ENCODE data around the gene LRSAM1. TPM values are rescaled to one million over a fixed set of nuclear protein-coding genes. Genes with fewer than 3 reads are reported as not detected.
A peak's percentile ranks its signal among the peaks of the same experiment; 100 is the strongest.

LRSAM1 gene
- total RNA-seq, 1 donor from 2014 or later: 17.1 TPM

DNA sequence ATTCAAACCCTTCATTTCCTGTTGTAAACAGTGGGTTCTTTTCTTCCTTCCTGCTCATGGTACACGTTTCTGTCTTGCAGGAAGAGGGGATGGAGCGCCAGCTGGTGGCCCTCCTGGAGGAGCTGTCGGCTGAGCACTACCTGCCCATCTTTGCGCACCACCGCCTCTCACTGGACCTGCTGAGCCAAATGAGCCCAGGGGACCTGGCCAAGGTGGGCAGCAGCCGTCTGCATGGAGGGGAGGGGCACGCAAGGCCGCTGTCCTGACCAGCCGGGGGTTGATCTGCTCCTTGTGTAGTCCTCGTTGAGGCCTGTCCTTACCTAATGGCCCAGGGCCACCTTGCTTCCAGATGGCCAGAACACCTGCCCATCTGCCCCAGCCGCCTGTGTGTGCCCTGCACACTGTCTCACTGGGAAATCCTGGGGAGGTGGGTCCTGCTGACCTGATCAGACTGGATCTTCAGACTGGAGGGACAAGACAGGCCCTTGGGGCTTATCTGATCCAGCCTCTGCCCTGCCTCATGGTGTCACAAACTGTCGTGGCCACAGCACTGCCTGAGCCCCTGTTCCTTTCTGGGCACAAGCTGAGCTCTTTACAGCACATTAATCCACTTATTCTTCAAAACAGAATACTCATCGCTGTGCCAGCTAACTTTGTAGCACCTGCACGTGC lies 44.7 kb downstream of the LRSAM1 start:
- no peak for DNase-seq (ENCODE audit: low read depth)

DNA sequence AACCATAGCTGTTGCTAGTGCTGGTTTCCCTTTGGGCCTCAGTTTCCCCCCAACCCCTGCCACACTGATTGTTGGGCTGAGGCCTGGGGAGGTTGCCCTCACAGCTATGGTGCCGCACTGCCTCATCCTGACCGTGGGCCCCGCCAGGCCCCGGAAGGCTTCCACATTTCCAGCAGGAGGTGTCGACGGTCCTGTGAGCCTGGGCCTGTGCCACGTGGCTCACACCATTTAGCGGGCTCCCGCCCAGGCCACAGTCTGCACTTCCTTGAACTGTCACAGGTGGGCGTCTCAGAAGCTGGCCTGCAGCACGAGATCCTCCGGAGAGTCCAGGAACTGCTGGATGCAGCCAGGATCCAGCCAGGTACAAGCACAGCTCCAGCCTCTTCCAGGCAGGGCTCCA lies 45.7 kb downstream of the LRSAM1 start:
- DNase-seq (ENCODE audit: low read depth): no peak

DNA sequence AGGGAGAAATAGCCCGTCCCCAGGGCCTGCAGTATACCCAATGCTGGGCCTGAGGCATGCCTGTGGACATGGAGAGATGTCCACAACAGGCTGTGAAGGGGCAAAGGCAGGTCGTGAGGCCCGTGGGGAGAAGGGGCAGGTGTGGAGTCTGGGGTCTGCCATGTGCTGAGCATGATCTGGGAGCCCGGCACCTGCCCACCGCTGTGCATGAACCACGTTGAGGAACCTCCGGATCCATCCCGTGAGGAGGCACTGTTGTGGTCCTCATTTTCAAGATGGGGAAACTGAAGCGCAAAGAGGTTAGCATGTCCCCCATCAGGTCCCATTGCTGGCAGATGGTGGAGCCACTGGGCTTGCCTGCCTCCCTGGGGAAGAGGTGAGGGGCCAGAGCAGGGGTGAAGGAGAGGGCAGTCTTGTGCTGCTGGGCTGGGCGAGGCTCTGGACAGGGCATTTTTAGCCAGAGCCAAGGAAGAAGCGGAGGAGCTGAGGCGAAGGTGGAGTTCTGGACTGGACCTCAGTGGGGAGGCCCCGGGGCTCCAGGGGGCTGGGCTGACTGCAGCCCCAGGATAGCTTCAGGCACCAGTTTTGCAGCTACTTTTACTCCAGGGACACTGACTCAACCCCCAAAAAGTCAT lies 46.5 kb downstream of the LRSAM1 start:
- no peak for DNase-seq (ENCODE audit: low read depth)

DNA sequence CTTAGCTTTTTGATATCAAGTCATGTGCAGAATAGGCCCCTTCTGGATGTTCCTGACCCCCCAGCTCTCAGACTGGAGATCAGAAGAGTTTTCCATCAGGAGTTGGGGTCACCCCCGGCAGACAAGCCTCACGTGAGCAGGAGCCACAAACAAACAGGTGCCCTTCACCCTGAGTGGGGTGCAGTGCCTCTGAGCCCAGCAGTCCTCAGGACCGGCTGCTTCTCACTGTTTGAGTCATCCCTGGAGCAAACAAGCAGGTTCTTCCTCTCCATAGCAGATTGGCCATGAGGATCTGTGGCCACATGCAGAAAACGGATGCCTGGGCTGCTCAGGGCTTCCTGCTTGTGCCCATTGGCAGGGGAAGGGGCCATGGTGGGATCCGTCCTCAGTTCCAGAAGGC lies 47.0 kb downstream of the LRSAM1 start:
- no peak for DNase-seq (ENCODE audit: low read depth)

DNA sequence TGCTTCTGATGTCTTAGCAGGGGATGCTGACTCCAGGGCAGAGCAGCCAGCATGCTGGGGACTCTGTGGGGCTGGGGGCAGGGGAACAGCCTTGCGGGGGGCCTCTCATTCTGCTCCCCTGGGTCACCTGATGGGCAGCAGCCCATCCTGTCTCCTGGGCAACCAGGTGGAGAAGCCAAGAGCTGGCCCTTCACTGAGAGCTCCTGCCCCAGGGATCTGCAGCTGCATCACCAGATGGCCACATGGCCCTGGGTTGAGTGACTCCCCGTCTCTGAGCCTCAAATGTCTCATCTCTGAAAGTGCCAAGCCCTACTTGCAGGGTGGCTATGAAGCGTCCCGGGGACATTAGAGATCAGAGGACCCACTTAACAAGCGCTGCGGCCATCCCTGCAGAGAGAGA lies 49.1 kb downstream of the LRSAM1 start:
- DNase-seq (ENCODE audit: low read depth): no peak

DNA sequence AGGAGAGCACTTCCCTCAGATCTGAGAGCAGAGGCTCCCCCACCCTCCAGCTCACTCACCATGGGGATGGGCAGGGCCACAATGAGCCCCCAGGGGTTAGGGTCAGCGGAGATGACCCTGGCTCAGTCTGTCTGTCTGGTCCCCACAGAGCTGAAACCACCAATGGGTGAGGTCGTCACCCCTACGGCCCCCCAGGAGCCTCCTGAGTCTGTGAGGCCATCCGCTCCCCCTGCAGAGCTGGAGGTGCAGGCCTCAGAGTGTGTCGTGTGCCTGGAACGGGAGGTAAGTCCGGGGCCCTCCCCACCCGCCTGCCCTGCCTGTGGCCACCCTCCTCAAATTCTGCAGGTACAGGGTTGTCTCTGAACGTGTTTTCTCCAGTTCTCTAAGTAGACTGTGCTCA lies 49.6 kb downstream of the LRSAM1 start:
- no peak for DNase-seq (ENCODE audit: low read depth)

DNA sequence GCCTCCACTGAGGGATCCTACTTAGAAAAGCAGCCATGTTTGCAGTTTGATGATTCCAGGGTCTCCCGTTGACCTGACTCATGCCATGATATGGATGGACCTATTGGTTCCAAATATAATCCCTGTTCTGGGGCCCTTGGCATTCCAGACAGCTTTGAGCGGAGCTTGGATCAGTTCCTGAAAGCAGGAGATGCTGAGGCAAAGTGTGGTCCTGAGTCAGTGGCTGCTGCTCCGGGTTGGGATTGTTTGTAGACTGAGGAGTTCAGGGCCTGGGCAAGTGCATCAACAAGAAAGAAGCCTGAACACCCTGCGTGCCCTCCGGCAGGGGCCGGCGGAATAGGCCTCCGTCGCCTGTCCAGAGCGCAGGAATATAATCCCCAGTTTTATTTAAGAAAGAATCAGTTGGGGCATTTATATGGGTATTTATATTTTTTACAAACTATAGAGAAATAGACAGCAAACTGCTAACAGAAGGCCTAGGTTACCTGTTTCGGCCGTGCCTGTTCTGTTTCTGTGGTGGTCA lies 50.6 kb downstream of the LRSAM1 start:
- no peak for DNase-seq (ENCODE audit: low read depth)

DNA sequence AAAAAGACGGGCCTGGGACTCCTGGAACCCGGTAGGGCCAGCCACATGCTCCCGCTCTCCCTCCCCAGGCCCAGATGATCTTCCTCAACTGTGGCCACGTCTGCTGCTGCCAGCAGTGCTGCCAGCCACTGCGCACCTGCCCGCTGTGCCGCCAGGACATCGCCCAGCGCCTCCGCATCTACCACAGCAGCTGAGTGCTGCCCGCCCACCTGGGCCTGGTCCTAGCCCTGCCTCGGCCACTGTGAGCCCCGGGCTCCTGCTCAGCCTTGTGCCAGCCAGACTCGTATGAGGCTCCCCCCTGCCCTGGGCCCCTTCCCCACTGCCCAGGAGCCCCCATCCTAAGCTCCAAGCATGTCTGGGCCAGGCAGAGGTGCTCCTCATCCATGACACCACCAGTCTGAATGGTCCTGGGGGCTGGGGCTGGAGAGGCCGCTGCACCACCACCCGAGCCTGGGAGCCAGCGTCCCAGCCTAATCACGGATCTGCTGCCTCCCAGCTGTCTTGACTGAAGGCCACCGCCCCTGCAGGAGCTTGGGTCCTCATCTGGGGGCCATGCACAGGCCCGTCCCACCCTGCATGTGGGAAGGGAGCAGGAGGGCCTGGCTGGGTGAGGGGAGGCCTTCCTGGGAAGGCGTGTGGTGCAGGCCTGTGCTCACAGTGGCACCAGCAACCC lies 51.5 kb downstream of the LRSAM1 start:
- no peak for DNase-seq (ENCODE audit: low read depth)

DNA sequence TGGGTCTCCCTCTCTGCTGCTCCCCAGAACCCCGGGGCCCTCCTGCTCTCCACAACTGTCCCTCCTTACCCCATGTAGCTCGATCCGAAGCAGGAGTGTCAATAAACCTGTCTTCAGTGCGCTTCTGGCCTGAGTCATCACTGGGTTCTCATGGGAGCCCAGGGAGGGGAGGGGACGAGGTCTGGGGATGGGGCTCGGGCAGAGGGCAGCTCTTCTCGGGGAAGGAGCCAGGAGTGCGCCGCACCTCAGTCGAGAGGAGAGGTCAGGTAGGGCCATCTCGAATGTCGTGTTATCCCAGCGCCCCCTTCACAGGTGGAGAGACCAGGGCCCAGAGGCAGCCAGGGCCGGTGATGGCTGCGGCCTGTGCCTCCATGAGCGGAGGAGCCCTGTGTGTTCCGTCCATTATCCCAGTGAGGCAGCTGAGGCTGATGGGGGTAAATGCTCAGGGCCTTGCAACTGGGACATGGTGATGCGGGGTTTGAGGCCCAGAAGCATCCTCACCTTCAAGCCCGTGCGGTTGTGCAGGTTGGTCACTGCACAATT lies 52.1 kb downstream of the LRSAM1 start:
- DNase-seq (ENCODE audit: low read depth): no peak

DNA sequence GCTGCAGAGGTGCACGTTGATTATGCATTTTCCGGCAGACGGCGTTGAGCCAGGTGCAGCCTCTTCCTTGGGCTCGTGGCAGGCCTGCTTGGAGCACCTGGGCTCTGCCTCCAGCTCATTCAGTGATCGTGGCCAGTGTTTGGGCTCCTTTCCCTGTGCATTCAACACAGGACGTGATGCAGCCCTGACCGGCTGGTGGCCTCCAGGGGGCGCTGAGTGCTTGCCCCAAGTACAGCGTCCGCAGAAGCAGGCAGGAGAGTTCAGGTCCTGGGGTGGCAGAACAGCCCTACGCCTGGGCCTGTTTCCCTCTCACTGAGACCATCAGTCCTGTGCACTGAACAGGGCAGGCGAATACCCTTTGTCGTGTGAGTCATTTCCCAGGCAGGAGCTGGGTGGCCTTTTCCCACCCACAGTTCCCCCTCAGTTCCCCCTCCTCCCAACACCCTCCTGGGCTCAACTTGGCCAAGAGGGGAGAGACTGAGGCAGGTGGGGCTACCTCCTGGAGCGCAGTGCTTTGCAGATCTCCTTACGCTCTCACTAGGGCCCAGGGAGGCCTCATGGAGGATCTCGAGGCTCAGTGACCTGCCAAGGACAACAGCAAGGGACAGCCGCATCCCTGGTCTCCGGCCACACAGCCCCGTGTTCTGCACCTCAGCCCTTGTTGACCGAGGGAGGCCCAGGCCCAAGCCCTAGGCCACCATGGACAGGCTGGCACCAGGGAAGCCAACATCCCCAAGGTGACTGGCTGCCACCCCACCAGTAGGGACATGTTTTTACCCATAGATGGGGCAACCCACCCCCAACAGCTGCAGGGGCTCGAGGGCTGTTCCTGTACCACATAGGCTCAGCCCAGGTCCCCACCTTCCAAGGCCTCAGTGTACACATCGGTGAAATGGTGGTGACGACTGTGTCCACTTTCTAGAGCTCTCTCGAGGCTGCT lies 52.9 kb downstream of the LRSAM1 start:
- peak; percentile 82 for DNase-seq (ENCODE audit: low read depth)

DNA sequence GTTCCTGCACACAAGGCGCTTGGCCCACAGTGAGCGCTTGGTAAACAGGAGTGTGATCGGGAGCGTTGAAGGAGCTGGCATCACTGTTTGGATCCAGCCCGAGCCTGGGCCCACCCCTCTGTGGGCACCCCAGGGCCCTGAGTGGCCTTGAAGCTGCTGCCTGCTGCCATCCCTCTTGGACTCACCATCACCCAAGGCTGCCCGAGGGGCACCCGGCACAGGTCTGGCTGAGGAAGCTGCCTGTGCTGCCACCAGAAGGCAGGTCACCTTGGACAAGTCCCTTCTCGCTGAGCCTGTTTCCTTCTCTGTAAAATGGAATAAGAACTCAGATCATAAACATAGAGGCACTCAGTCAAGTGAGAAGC lies 53.6 kb downstream of the LRSAM1 start:
- DNase-seq (ENCODE audit: low read depth): no peak

DNA sequence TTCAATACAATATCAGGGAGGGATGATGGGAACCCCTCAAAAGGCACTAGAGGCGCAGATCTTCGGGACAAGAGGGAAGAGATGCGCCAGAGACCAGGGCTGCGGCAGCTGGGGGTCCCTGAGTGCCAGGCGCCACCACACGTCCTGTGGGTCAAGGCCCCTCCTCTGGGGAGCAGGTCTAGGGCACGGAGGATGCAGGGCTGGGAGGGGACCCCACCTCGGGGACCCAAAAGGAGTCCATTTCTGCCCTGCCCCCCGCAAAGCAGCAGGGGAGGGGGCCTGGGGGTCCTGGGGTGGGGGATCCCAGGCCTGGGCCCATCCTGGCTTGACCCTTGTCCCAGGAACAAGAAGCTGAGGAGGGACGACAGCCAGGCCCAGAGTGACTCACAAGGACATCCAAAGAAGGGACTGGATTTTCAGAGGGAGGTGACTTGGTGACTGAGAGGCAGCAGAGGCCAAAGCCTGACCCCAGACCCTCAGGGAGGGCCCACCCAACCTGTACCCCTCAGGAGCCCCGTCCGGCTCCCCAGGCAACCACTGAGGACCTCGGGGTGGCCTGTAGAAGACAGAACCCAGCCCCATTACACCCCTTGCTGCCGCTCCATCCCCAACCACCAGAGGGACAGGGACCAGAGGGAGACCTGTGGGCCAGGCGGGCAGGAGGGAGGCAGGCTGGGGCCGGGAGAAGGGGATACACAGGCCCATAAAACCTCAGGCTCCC lies 54.2 kb downstream of the LRSAM1 start:
- peak; percentile 49 for DNase-seq (ENCODE audit: low read depth)

DNA sequence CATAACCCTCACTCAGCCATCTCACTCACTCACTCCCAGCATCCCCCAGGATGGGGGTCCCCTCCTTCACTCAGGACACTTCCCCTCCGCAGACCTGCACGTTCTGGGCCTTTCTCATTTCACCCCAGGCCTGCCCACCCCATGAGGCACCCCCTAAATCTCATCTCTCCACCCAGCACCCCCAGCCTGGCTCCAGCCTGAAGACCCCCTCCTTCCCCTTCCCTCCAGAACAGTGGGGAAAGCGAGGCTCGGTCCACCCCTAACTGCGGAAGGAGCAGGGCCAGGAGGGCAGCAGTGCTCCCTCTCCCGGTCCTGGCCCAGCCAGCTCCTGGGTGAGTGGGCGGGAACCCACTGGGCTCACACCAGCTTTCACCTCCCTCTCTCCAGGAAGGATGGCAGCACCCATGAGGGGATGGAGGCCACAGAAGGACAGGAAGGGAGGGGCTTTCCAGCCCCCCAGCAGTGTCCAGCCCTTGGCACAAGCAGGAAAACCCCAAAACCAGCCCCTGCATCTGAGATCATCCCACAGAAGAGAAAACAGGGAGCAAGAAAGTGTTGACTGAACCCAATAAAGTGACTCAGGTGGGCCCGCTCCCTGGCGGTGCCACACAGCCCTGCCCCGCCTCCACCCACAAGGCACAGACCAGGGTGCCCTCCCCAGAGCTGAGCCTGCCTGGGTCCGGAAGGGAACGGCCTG lies 55.0 kb downstream of the LRSAM1 start:
- DNase-seq (ENCODE audit: low read depth): no peak

DNA sequence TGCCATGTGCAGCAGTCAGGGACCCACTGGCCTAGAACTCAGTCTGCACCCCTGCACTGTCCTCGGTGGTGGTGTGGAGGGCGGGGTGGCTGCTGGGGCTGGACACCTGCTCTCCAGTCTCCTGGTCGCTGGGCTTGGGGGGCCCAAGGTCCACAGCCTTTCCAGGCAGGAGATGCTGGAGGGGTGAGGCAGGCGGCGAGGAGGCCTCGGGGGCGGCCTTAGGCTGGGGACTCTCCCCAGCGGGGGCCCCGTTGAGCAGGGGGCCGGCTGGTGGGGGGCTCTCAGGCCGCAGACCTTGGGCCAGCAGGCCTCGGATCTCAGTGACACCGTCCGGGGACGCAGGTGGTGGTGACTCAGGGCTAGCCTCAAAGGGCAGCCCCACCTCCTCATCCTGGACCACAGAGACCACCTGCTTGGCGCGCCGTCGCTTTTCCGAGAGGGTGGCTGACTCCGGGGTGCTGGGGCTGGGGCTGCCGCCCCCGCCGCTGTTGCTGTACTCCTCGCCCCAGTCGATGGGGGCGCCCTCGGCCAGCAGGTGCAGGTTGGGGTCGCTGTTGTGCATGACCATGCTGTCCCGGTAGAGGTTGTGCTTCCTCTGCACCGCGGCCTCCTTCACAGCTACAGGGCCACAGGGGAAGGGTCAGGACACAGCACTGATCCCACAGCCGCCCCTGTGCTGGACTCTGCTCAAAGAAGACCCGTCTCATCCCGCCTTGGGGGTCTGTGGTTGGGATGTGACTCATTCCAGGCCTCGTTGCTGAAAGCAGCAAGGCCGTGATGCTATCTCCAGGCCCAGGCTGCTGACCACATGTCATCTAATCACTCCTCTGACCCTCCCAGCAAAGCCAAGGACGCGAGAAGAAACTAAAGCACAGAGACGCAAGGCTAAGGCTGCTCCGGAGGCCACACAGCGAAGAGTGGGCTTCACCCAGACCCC lies 55.8 kb downstream of the LRSAM1 start:
- DNase-seq (ENCODE audit: low read depth): peak; percentile 69

DNA sequence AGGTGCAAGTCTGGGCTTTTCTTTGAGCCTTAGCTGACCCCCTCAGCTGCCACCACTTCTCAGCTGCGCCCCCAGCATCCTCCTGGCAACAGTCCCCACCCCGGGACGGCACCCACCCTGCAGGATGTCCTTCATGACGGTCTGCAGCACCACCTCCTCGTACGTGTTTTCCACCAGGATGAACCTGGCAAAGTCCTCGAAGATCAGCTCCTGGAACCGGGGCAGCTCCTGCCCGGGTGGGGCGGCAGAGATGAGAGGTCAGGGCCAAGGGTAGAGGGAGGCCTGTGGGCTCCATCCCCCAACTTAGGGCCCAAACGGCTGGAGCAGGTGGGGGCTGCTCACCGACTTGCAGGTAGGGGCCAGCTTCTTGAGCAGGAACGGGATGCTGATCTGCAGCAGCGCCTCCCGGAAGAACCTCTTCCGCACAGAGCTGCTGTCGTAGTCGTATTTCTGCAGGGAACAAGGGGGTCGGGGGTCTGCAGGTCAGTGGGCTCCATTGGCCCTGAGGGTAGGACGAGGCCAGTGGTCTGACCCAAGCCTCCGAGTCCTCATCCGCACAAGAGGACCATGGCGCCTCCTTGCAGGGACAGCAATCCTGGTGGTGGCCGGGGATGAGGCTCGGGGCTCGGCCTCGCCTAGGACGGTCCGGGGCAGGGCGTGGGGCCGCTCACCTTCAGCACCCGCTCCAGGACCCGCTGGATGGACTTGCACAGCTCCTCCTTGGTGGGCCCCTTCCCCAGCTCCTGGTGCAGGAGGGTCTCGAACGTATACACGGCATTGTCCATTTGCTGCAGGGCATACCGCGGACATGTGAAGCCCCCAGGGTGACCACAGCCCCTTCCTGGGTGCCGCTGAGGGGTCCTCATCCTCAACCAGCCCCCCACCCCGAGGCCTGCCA lies 56.7 kb downstream of the LRSAM1 start:
- DNase-seq (ENCODE audit: low read depth): no peak

DNA sequence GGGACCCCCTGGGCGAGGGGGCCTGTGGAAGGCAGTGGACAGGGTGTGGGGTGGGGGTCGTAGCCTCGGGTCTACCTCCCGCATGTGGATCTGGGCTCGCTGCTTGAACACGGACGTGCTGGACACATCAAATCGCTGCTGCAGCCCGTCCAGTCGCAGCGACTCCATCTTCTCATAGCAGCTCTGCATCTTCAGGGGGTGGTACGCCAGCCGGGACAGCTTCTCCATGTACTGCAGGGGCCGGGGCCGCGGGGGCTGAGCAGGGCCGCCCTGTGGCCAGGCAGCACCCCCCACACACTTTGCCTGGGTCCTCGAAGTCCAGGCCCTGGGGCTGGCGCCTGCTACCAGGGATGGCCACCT lies 57.6 kb downstream of the LRSAM1 start:
- DNase-seq (ENCODE audit: low read depth): no peak

DNA sequence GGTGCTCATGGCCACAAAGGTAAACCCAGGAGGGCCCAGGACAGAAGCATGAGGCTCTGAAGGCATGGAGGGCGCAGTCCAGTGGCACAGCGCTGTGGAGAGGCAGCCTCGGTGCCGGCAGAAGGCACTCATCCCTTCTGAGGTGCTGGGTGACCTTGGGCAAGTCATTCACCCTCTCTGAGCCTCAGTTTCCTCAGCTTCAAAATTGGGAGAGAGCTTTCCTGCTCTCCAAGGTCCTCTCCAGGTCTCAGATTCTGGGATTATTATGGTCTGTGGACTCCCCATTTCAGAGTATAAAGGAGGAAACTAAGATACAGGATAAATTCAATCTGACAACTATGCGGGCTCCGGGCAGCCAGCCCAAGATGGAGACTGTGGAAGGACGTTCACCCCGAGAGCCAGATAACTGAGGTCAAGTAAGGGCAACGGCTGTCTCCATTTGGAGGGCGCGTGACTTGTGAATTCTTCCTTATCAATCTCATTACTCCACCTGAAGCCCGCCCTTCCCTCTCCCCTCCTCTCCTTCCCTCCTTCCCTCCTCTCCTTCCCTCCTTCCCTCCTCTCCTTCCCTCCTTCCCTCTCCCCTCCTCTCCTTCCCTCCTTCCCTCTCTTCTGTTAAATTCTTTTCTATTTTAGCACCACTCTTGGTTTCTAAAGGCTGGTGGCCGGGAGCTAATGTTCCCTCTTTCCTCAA lies 58.1 kb downstream of the LRSAM1 start:
- DNase-seq (ENCODE audit: low read depth): no peak

All from myocyte (in vitro differentiated cells).